Measurements from ENCODE around the gene MISP. TPM values are rescaled to one million over a fixed set of nuclear protein-coding genes. Genes with fewer than 3 reads are reported as not detected.

MISP gene
- total RNA-seq, 1 donor from 2014 or later: not detected

GRCh38 chr19:812747-813218 lies 61.9 kb downstream of the MISP start:
- H3K36me3 Mint-ChIP-seq (ENCODE audit: low read depth): peaks cover 55% of the 10 kb centered on the region
- intact Hi-C loops (cut with micrococcal nuclease): no loop called here
- peaks cover under 1% of the 10 kb centered on the region for H3K4me1 Mint-ChIP-seq
- DNase-seq: no peak
- no peaks in the 10 kb centered on the region for H3K27me3 Mint-ChIP-seq
- H3K27ac Mint-ChIP-seq: no peak overlapping the region
- H3K9me3 Mint-ChIP-seq: peaks cover 15% of the 10 kb centered on the region
- H3K4me3 Mint-ChIP-seq: no peak overlapping the region

GRCh38 chr19:813219-814151 lies 62.6 kb downstream of the MISP start:
- no peak for DNase-seq
- intact Hi-C loops (cut with micrococcal nuclease): no loop called here
- Mint-ChIP-seq H3K4me1 (no peaks in the 10 kb centered on the region), H3K36me3 (ENCODE audit: low read depth) (peaks cover 51% of the 10 kb centered on the region), H3K4me3 (no peak overlapping the region), H3K9me3 (peaks cover 15% of the 10 kb centered on the region), H3K27me3 (no peaks in the 10 kb centered on the region), H3K27ac (no peak overlapping the region)

Other genes starting within 250 kb of the MISP start
- 13.5 and 15.6 TPM in 2 replicates for gene TPGS1, start 243.6 kb upstream of the MISP start, total RNA-seq
- gene CDC34, start 219.4 kb upstream of the MISP start, total RNA-seq: 52.8 and 55.0 TPM in 2 replicates
- 37.6 and 40.9 TPM in 2 replicates for gene GZMM, start 207.1 kb upstream of the MISP start, total RNA-seq
- gene BSG, start 178.5 kb upstream of the MISP start, total RNA-seq: 291 and 297 TPM in 2 replicates
- gene HCN2, start 161.2 kb upstream of the MISP start, total RNA-seq: 1.1 TPM in 2 replicates
- gene POLRMT, start 117.6 kb upstream of the MISP start, total RNA-seq: 103 and 104 TPM in 2 replicates
- not detected in 2 replicates for gene FGF22, start 111.2 kb upstream of the MISP start, total RNA-seq
- gene RNF126, start 87.9 kb upstream of the MISP start, total RNA-seq: 109 and 110 TPM in 2 replicates
- gene FSTL3, start 74.7 kb upstream of the MISP start, total RNA-seq: 7.2 and 7.7 TPM in 2 replicates
- gene PRSS57, start 55.7 kb upstream of the MISP start, total RNA-seq: not detected in 2 replicates
- 0.24 TPM in 1 of 2 replicates, not detected in the other for gene PALM, start 42.2 kb upstream of the MISP start, total RNA-seq
- gene PTBP1, start 46.3 kb downstream of the MISP start, total RNA-seq: 789 and 832 TPM in 2 replicates
- not detected in 2 replicates for gene PLPPR3, start 70.8 kb downstream of the MISP start, total RNA-seq
- gene AZU1, start 76.7 kb downstream of the MISP start, total RNA-seq: not detected in 2 replicates
- gene PRTN3, start 89.9 kb downstream of the MISP start, total RNA-seq: not detected in 2 replicates
- gene ELANE, start 101.2 kb downstream of the MISP start, total RNA-seq: not detected in 2 replicates
- 1.4 and 2.5 TPM in 2 replicates for gene CFD, start 108.6 kb downstream of the MISP start, total RNA-seq
- gene MED16, start 142.1 kb downstream of the MISP start, total RNA-seq: 58.1 and 61.1 TPM in 2 replicates
- gene RNU6-9, start 142.4 kb downstream of the MISP start, total RNA-seq: not detected in 2 replicates
- gene R3HDM4, start 162.1 kb downstream of the MISP start, total RNA-seq: 86.8 and 91.5 TPM in 2 replicates
- gene KISS1R, start 166.2 kb downstream of the MISP start, total RNA-seq: 12.9 and 16.8 TPM in 2 replicates
- 35.6 and 36.6 TPM in 2 replicates for gene ARID3A, start 174.9 kb downstream of the MISP start, total RNA-seq
- 104 and 111 TPM in 2 replicates for gene WDR18, start 233.2 kb downstream of the MISP start, total RNA-seq
- 0.07 TPM in 1 of 2 replicates, not detected in the other for gene GRIN3B, start 249.3 kb downstream of the MISP start, total RNA-seq